Epithelial cell of proximal tubule (primary cell): Measurements from ENCODE around the gene E2F7. TPM values are rescaled to one million over a fixed set of nuclear protein-coding genes. Genes with fewer than 3 reads are reported as not detected.

Experiments
- DNase-seq: peaks from one replicate; pipeline ENCODE4 v3.0.0-alpha.2; 2011; ENCODE audit warnings: low read depth
- H3K4me3 ChIP-seq: 2 replicates; pipeline ENCODE4 v1.5.1; 2011; ENCODE audit warnings: low read depth, mild to moderate bottlenecking, low read length
- total RNA-seq: library from RNA; depleted of rRNA; stranded (reverse); fragments of >200 nt; gene quantifications from 2 replicates; pipeline ENCODE4 v1.2.3, GENCODE V29; 2015
- TF ChIP-seq, protein P1 (sequence below): conservative IDR thresholded peaks from 2 replicates; pipeline ENCODE4 v1.5.1; 2012; ENCODE audit warnings: low read depth, mild to moderate bottlenecking, low read length

E2F7 gene
- total RNA-seq, 1 donor from 2014 or later = 20.5 TPM

GRCh38 chr12:76997011-76997780 is 68.2 kb downstream of the E2F7 start:
- TF ChIP-seq, protein P1, sequence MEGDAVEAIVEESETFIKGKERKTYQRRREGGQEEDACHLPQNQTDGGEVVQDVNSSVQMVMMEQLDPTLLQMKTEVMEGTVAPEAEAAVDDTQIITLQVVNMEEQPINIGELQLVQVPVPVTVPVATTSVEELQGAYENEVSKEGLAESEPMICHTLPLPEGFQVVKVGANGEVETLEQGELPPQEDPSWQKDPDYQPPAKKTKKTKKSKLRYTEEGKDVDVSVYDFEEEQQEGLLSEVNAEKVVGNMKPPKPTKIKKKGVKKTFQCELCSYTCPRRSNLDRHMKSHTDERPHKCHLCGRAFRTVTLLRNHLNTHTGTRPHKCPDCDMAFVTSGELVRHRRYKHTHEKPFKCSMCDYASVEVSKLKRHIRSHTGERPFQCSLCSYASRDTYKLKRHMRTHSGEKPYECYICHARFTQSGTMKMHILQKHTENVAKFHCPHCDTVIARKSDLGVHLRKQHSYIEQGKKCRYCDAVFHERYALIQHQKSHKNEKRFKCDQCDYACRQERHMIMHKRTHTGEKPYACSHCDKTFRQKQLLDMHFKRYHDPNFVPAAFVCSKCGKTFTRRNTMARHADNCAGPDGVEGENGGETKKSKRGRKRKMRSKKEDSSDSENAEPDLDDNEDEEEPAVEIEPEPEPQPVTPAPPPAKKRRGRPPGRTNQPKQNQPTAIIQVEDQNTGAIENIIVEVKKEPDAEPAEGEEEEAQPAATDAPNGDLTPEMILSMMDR = no peak
- DNase-seq = no peak
- H3K4me3 ChIP-seq = no peak overlapping the region

DNA sequence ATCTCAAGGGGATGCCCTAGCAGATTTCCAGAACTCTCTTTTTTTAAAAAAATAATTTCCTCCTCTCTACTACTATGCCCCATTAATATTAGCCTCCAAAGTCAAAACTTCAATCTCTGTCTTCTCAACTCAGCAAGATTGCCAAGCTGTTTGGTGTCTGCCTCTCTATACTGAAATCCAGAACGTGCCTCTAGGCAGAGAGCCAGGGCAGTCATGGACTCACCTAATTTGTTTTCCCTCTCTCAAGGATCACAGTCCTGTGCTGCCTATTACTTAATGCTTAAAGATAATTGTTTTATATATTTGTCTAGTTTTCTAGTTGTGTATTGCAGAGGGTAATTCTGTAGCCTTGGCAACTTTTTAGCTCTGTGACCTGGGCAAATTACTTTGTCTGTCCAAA is 74.7 kb downstream of the E2F7 start:
- TF ChIP-seq, protein P1 = no peak
- DNase-seq = no peak
- H3K4me3 ChIP-seq = no peak overlapping the region

- TF ChIP-seq, protein P1 = no peak
- H3K4me3 ChIP-seq = no peak overlapping the region
- no peak for DNase-seq
Observed at GRCh38 chr12:76984566-76984965, 80.8 kb downstream of the E2F7 start.

- TF ChIP-seq, protein P1 = no peak
Observed at GRCh38 chr12:76983420-76983819, 81.9 kb downstream of the E2F7 start.

GRCh38 chr12:76980196-76980595 is 85.2 kb downstream of the E2F7 start:
- no peak for DNase-seq
- TF ChIP-seq, protein P1 = no peak
- H3K4me3 ChIP-seq = no peak overlapping the region

More at GRCh38 chr12:76983420-76983819, 81.9 kb downstream of the E2F7 start:
- no peak overlapping the region for H3K4me3 ChIP-seq
- no peak for DNase-seq

DNA sequence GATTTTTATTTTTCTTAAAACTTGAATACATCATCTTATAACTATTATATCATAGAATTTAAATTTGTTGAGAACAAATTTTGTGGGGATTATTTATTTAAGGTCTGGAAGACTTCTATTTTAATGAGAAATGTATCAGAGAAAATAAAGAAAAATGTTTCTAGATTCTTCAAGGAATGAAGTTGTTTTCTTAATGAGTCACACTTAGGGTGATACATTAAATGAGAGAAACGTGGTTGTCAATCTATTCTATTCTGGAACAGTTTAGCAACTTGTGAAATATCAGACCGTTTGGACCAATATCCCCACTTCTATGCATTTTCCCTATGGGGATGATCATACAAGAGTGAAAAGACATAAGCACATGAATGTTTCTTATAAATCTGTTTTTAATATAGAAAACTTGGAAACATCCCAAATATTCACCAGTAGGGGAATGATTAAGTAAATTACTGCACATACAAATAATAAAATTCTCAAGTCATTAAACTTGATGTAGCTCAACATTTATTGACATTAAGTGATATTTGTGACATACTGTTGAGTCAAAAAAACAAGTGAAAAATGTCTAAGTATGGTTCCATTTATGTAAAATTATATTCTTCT is 88.5 kb downstream of the E2F7 start:
- TF ChIP-seq, protein P1 = no peak
- H3K4me3 ChIP-seq = no peak overlapping the region
- no peak for DNase-seq

Other genes starting within 250 kb of the E2F7 start
- 67.1 and 119 TPM in 2 replicates for gene CSRP2, start 186.6 kb downstream of the E2F7 start, total RNA-seq